ENCODE measurements around the gene SULF2. TPM values are rescaled to one million over a fixed set of nuclear protein-coding genes. Genes with fewer than 3 reads are reported as not detected.
A peak's percentile ranks its signal among the peaks of the same experiment; 100 is the strongest.

SULF2 gene
- total RNA-seq, 2 donors from 2014 or later: 4.2 to 6.5 TPM

- Mint-ChIP-seq H3K4me3 (no peak overlapping the region), H3K4me1 (peaks cover 2% of the 10 kb centered on the region), H3K27ac (no peak overlapping the region), H3K27me3 (no peaks in the 10 kb centered on the region), H3K36me3 (ENCODE audit: low read depth) (peaks cover 7% of the 10 kb centered on the region)
- no peak for DNase-seq
- ATAC-seq: no peak
- H3K9me3 ChIP-seq (ENCODE audit: control insufficient read depth, low read length, poor library complexity, severe bottlenecking): no peaks in the 10 kb centered on the region
Measured at GRCh38 chr20:47631078-47631477, 154.2 kb downstream of the SULF2 start.

- no peaks in the 10 kb centered on the region for H3K9me3 ChIP-seq (ENCODE audit: control insufficient read depth, low read length, poor library complexity, severe bottlenecking)
- peaks cover 2% of the 10 kb centered on the region for H3K4me1 Mint-ChIP-seq
- H3K36me3 Mint-ChIP-seq (ENCODE audit: low read depth): peaks cover 5% of the 10 kb centered on the region
- no peaks in the 10 kb centered on the region for H3K27me3 Mint-ChIP-seq
- H3K27ac Mint-ChIP-seq: no peak overlapping the region
- ATAC-seq: no peak
- no peak overlapping the region for H3K4me3 Mint-ChIP-seq
- no peak for DNase-seq
Measured at GRCh38 chr20:47629907-47630306, 155.4 kb downstream of the SULF2 start.

GRCh38 chr20:47627540-47627939 lies 157.7 kb downstream of the SULF2 start:
- Mint-ChIP-seq H3K36me3 (ENCODE audit: low read depth) (peaks cover under 1% of the 10 kb centered on the region), H3K27ac (no peak overlapping the region), H3K27me3 (no peaks in the 10 kb centered on the region)

GRCh38 chr20:47623206-47623605 lies 162.1 kb downstream of the SULF2 start:
- H3K27me3 Mint-ChIP-seq: no peaks in the 10 kb centered on the region
- H3K4me1 Mint-ChIP-seq: peaks cover 5% of the 10 kb centered on the region
- DNase-seq (no peak), ATAC-seq (no peak)
- no peak overlapping the region for H3K27ac Mint-ChIP-seq
- no peak overlapping the region for H3K4me3 Mint-ChIP-seq
- no peaks in the 10 kb centered on the region for H3K9me3 ChIP-seq (ENCODE audit: control insufficient read depth, low read length, poor library complexity, severe bottlenecking)
- peaks cover 2% of the 10 kb centered on the region for H3K36me3 Mint-ChIP-seq (ENCODE audit: low read depth)

More at GRCh38 chr20:47627540-47627939, 157.7 kb downstream of the SULF2 start:
- DNase-seq (no peak), ATAC-seq (no peak)
- Mint-ChIP-seq H3K4me1 (peaks cover under 1% of the 10 kb centered on the region), H3K4me3 (no peak overlapping the region)
- H3K9me3 ChIP-seq (ENCODE audit: control insufficient read depth, low read length, poor library complexity, severe bottlenecking): no peaks in the 10 kb centered on the region

GRCh38 chr20:47622118-47622665 lies 163.1 kb downstream of the SULF2 start:
- no peaks in the 10 kb centered on the region for H3K9me3 ChIP-seq (ENCODE audit: control insufficient read depth, low read length, poor library complexity, severe bottlenecking)
- no peak for ATAC-seq
- H3K4me1 Mint-ChIP-seq: peaks cover 9% of the 10 kb centered on the region
- no peak overlapping the region for H3K27ac Mint-ChIP-seq
- no peaks in the 10 kb centered on the region for H3K27me3 Mint-ChIP-seq
- DNase-seq: no peak
- H3K4me3 Mint-ChIP-seq: no peak overlapping the region
- H3K36me3 Mint-ChIP-seq (ENCODE audit: low read depth): peaks cover 2% of the 10 kb centered on the region

GRCh38 chr20:47620808-47621805 lies 164.2 kb downstream of the SULF2 start:
- Mint-ChIP-seq H3K4me3 (no peak overlapping the region), H3K27me3 (no peaks in the 10 kb centered on the region), H3K27ac (no peak overlapping the region), H3K36me3 (ENCODE audit: low read depth) (peaks cover 2% of the 10 kb centered on the region), H3K4me1 (peaks cover 11% of the 10 kb centered on the region)
- ATAC-seq: peak; percentile 36
- H3K9me3 ChIP-seq (ENCODE audit: control insufficient read depth, low read length, poor library complexity, severe bottlenecking): no peaks in the 10 kb centered on the region
- DNase-seq: no peak

- no peak overlapping the region for H3K27ac Mint-ChIP-seq
- no peaks in the 10 kb centered on the region for H3K9me3 ChIP-seq (ENCODE audit: control insufficient read depth, low read length, poor library complexity, severe bottlenecking)
- peaks cover 4% of the 10 kb centered on the region for H3K36me3 Mint-ChIP-seq (ENCODE audit: low read depth)
- DNase-seq (no peak), ATAC-seq (no peak)
- H3K27me3 Mint-ChIP-seq: no peaks in the 10 kb centered on the region
- H3K4me1 Mint-ChIP-seq: peaks cover 11% of the 10 kb centered on the region
- no peak overlapping the region for H3K4me3 Mint-ChIP-seq
Measured at GRCh38 chr20:47618479-47618878, 166.8 kb downstream of the SULF2 start.

GRCh38 chr20:47614703-47615309 lies 170.5 kb downstream of the SULF2 start:
- Mint-ChIP-seq H3K27ac (peak overlapping the region; percentile 66), H3K4me3 (no peak overlapping the region), H3K36me3 (ENCODE audit: low read depth) (peaks cover 2% of the 10 kb centered on the region), H3K27me3 (no peaks in the 10 kb centered on the region), H3K4me1 (peaks cover 21% of the 10 kb centered on the region)
- no peaks in the 10 kb centered on the region for H3K9me3 ChIP-seq (ENCODE audit: control insufficient read depth, low read length, poor library complexity, severe bottlenecking)
- ATAC-seq (no peak), DNase-seq (no peak)

GRCh38 chr20:47612670-47613069 lies 172.6 kb downstream of the SULF2 start:
- ATAC-seq (no peak), DNase-seq (no peak)
- no peaks in the 10 kb centered on the region for H3K27me3 Mint-ChIP-seq
- H3K4me3 Mint-ChIP-seq: no peak overlapping the region
- peaks cover 22% of the 10 kb centered on the region for H3K4me1 Mint-ChIP-seq
- peak overlapping the region; percentile 96 for H3K27ac Mint-ChIP-seq
- H3K9me3 ChIP-seq (ENCODE audit: control insufficient read depth, low read length, poor library complexity, severe bottlenecking): no peaks in the 10 kb centered on the region
- H3K36me3 Mint-ChIP-seq (ENCODE audit: low read depth): peaks cover 2% of the 10 kb centered on the region

- no peak overlapping the region for H3K4me3 Mint-ChIP-seq
- DNase-seq: no peak
- H3K9me3 ChIP-seq (ENCODE audit: control insufficient read depth, low read length, poor library complexity, severe bottlenecking): no peaks in the 10 kb centered on the region
- peaks cover 25% of the 10 kb centered on the region for H3K4me1 Mint-ChIP-seq
- H3K27ac Mint-ChIP-seq: peak overlapping the region; percentile 96
- peaks cover 2% of the 10 kb centered on the region for H3K36me3 Mint-ChIP-seq (ENCODE audit: low read depth)
- H3K27me3 Mint-ChIP-seq: no peaks in the 10 kb centered on the region
- no peak for ATAC-seq
Measured at GRCh38 chr20:47611785-47612184, 173.5 kb downstream of the SULF2 start.

GRCh38 chr20:47610945-47611250 lies 174.4 kb downstream of the SULF2 start:
- H3K27ac Mint-ChIP-seq: peak overlapping the region; percentile 96

GRCh38 chr20:47610247-47610944 lies 174.9 kb downstream of the SULF2 start:
- DNase-seq (peak in 1 of 3 donors; percentile 18), ATAC-seq (peak; percentile 92)
- H3K27me3 Mint-ChIP-seq: no peaks in the 10 kb centered on the region
- H3K4me3 Mint-ChIP-seq: peak overlapping the region; percentile 36
- peak overlapping the region; percentile 96 for H3K27ac Mint-ChIP-seq
- H3K4me1 Mint-ChIP-seq: peaks cover 29% of the 10 kb centered on the region
- H3K9me3 ChIP-seq (ENCODE audit: control insufficient read depth, low read length, poor library complexity, severe bottlenecking): no peaks in the 10 kb centered on the region
- peaks cover 2% of the 10 kb centered on the region for H3K36me3 Mint-ChIP-seq (ENCODE audit: low read depth)

More at GRCh38 chr20:47610945-47611250, 174.4 kb downstream of the SULF2 start:
- no peak for DNase-seq
- H3K27me3 Mint-ChIP-seq: no peaks in the 10 kb centered on the region
- ATAC-seq: peak; percentile 74
- H3K36me3 Mint-ChIP-seq (ENCODE audit: low read depth): peaks cover 2% of the 10 kb centered on the region
- H3K4me3 Mint-ChIP-seq: no peak overlapping the region
- peaks cover 26% of the 10 kb centered on the region for H3K4me1 Mint-ChIP-seq
- H3K9me3 ChIP-seq (ENCODE audit: control insufficient read depth, low read length, poor library complexity, severe bottlenecking): no peaks in the 10 kb centered on the region

GRCh38 chr20:47609001-47609400 lies 176.3 kb downstream of the SULF2 start:
- H3K36me3 Mint-ChIP-seq (ENCODE audit: low read depth): peaks cover under 1% of the 10 kb centered on the region
- no peaks in the 10 kb centered on the region for H3K9me3 ChIP-seq (ENCODE audit: control insufficient read depth, low read length, poor library complexity, severe bottlenecking)
- H3K4me1 Mint-ChIP-seq: peaks cover 38% of the 10 kb centered on the region
- no peaks in the 10 kb centered on the region for H3K27me3 Mint-ChIP-seq
- H3K4me3 Mint-ChIP-seq: no peak overlapping the region
- ATAC-seq: no peak
- no peak for DNase-seq
- H3K27ac Mint-ChIP-seq: no peak overlapping the region
